ENCODE measurements around the gene VDR.
"Not testable (repeated sequence)": the region's sequence is repeated elsewhere in the genome, so short reads cannot be mapped to it uniquely, and the experiment has no call there.

VDR gene

GRCh38 chr12:47817272-47818006, 87.4 kb downstream of the VDR start:
- in situ Hi-C loops (cut with MboI; ENCODE audit: low sequenced_read_pairs): no loop called here

DNA sequence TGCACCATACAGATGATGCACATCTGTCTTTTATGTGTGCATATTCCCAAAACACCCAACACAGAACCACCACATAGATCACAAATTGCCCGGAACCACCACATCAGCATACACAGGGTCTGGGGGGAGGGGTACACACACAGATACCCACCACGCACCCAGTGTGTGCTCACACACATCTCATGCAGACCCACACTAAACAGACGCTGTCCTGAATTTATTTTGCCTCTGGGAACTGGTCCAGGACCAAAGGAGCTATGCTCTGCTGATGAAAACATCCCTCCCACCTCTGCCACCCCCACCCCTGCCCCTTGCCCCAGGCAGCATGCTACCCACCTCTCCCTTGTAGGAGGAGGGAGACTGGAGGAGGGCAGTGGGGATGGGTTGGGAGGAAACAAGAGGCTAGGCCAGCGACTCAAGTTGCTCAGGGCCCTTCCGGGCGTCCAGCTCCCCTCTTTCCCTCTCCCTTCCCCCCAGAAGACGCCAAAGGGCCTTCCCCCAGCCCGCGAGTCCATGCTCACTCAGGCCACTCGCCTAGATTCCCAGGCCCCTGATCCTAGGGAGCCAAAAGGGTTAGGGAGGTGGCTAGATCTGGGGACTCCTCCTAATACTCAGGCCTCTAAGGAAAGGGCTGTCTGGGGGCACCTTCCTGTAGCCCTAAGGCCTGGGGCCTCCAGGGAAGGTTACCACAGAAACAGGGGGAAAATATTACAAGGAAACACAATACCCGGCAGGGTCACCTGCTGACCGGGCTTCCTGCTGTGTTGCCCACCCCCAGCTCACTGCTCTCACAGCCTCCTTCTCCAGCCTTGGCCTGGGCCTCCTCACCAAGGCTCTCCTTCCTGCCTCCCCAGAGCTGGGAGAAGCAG, 88.2 kb downstream of the VDR start:
- in situ Hi-C loops (cut with MboI; ENCODE audit: low sequenced_read_pairs): no loop called here

GRCh38 chr12:47815447-47815846, 89.3 kb downstream of the VDR start:
- in situ Hi-C loops (cut with MboI; ENCODE audit: low sequenced_read_pairs): not testable (repeated sequence)

DNA sequence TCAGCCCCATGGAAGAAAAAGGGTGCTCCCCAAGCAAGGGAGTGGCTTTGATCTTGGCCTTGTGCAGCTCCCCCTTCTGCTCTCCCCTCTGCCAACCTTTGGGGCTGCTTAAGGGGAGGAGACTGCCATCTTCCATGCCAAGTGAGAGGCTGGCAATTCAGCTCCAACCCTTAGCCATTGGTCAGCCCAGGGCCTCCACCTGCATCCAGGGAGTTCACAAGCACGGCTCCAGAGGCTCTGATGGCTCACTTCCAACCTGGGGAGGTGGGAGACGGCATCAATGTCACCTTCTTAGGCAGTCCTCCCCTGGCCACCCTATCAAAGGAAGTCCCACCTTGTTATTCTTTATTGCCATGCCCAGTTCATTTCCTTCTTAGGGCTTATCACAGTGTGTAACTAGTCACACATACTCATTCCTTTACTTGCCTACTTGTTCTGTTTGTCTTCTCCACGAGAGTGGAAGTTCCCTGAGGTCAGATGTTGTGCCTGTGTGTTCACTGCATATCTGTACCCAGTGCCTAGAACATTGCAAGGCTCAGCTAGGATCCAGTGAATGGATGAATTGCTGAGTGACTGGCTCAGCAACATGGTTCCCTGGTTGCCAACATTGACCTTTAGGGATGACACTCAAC, 90.1 kb downstream of the VDR start:
- in situ Hi-C loops (cut with MboI; ENCODE audit: low sequenced_read_pairs): no loop called here

- in situ Hi-C loops (cut with MboI; ENCODE audit: low sequenced_read_pairs): no loop called here
Observed at GRCh38 chr12:47813511-47814196, 91.1 kb downstream of the VDR start.

- in situ Hi-C loops (cut with MboI; ENCODE audit: low sequenced_read_pairs): no loop called here
Observed at GRCh38 chr12:47812797-47813510, 91.8 kb downstream of the VDR start.

GRCh38 chr12:47811581-47812484, 93.0 kb downstream of the VDR start:
- in situ Hi-C loops (cut with MboI; ENCODE audit: low sequenced_read_pairs): no loop called here

DNA sequence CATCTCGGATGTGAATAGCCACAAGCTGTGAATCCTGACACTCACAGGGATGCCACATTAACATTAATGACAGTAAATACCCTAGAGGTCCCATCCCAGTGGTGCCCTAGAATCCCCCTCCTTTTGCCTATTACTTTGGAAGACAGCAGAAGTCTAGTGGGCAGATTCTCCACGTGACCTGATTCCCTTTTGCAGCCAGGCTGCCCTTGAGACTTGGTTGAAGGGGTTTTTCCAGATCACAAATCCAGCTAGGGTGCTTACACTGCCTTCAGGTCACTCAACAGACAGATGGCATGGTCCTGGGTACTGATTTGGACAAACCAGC, 93.8 kb downstream of the VDR start:
- in situ Hi-C loops (cut with MboI; ENCODE audit: low sequenced_read_pairs): no loop called here

DNA sequence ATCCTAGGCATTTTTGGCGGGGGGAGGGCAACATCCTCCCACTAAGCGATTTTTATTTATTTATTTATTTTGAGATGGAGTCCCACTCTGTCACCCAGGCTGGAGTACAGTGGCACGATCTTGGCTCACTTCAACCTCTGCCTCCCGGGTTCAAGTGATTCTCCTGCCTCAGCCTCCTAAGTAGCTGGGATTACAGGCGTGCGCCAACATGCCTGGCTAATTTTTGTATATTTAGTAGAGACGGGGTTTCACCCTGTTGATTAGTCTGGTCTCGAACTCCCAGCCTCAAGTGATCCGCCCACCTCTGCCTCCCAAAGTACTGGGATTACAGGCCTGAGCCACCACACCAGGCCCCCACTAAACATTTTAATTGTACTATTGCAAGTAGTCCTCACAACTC, 95.3 kb downstream of the VDR start:
- in situ Hi-C loops (cut with MboI; ENCODE audit: low sequenced_read_pairs): not testable (repeated sequence)

GRCh38 chr12:47808574-47809365, 96.0 kb downstream of the VDR start:
- in situ Hi-C loops (cut with MboI; ENCODE audit: low sequenced_read_pairs): no loop called here

- in situ Hi-C loops (cut with MboI; ENCODE audit: low sequenced_read_pairs): no loop called here
Observed at GRCh38 chr12:47808050-47808449, 96.7 kb downstream of the VDR start.

- in situ Hi-C loops (cut with MboI; ENCODE audit: low sequenced_read_pairs): no loop called here
Observed at GRCh38 chr12:47807338-47807737, 97.5 kb downstream of the VDR start.

GRCh38 chr12:47805417-47805816, 99.4 kb downstream of the VDR start:
- in situ Hi-C loops (cut with MboI; ENCODE audit: low sequenced_read_pairs): no loop called here

DNA sequence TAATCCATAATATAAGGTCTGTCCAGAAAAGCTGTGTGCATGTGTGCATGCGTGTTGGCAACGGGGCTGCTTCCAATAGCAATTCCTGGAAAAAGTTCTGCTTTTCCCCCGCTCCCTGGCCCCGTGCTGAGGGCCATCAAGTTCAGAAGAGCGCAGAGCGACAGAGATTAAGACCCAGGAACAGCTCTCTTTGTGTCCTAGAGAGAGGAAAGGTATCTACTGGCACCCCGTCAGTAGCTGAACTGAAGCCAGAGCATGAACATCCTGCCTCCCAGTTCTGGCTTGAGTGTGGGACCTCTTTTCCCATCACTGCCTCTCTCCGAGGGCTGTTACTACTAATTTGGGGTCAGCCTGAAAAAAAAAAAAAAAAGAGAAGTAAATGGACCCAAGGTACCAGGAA, 100.6 kb downstream of the VDR start:
- in situ Hi-C loops (cut with MboI; ENCODE audit: low sequenced_read_pairs): no loop called here

- in situ Hi-C loops (cut with MboI; ENCODE audit: low sequenced_read_pairs): no loop called here
Observed at GRCh38 chr12:47803191-47803875, 101.5 kb downstream of the VDR start.

DNA sequence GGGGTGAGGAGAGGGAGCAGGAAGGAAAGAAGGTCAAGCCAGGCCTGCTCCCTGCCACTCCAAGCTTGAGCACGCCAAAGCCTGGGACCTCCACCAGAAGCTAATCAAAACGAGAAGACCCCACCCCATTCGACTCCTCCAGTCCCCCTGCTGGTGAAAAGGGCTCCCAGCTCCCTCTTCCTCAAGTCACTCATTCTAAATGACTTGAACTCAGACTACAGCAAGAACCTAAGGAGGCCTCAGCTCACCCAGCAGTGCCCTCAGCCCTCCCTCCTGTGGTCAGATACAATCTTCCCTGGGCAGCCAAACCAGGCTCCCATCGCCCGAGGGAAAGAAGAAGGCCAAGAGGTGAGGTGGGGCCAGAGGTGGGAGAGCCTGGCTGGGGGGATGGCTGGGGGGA, 102.5 kb downstream of the VDR start:
- in situ Hi-C loops (cut with MboI; ENCODE audit: low sequenced_read_pairs): no loop called here

DNA sequence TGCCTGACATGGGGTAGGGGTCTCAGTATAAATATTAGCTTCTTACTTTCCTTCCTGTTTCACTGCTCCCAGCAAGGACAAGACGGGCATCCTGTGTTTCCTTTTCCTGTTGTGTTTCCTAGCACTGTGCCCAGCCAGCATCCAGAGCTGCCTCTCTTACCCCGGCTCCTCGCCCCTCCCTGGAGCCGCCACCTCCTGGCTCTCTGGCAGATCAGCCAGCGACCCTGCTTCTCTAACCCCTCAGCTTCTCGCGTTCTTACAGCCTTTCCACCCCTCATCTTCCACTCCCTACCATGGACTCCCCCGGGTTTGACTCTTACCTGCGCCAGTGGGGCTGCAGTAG, 102.9 kb downstream of the VDR start:
- in situ Hi-C loops (cut with MboI; ENCODE audit: low sequenced_read_pairs): no loop called here

DNA sequence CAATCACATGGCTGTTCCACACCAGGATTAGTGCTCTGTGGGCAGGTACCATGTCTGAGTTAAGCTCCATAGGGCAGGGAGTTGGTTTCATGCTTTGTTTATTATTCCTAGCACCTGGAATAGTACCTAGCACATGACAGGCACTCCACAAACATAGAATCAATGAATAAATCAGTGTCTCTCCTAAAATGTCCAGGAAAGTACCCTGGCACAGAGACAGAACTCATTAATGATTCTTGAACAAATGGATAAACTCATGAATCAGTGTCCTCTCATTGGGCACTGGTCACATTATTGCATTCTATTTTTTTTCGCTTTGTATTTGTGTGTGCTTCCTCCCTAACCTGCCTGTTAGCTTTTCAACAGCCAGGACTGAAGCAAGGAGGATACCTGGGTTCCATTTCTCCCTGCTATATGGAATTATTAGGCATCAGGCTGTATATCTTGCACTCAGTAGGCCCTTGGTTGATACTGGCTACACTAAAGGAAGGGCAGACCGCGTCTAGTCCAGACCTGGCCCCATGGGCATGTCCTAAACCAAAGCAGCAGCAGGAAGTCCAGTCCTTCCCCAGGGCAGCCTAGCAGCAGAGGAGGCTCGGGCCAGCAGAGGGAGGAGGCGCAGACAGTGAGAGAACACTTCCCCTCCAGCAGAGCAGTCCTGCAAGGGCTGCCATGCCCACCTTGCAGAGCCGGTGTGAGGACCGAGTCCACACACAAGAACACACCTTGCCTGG, 103.5 kb downstream of the VDR start:
- in situ Hi-C loops (cut with MboI; ENCODE audit: low sequenced_read_pairs): no loop called here
